NCI-H748 (cell line): Measurements from ENCODE around the gene NEO1.
"Not testable (repeated sequence)": the region's sequence is repeated elsewhere in the genome, so short reads cannot be mapped to it uniquely, and the experiment has no call there.

ENCODE experiments used
- DNase-seq: peaks from one replicate; lab custom pipeline; 2025; ENCODE audit not compliant: unreplicated experiment; lab: John Stamatoyannopoulos, UW

The NEO1 gene

GRCh38 chr15:73296609-73297353, 244.5 kb downstream of the NEO1 start:
- no peak for DNase-seq

DNA sequence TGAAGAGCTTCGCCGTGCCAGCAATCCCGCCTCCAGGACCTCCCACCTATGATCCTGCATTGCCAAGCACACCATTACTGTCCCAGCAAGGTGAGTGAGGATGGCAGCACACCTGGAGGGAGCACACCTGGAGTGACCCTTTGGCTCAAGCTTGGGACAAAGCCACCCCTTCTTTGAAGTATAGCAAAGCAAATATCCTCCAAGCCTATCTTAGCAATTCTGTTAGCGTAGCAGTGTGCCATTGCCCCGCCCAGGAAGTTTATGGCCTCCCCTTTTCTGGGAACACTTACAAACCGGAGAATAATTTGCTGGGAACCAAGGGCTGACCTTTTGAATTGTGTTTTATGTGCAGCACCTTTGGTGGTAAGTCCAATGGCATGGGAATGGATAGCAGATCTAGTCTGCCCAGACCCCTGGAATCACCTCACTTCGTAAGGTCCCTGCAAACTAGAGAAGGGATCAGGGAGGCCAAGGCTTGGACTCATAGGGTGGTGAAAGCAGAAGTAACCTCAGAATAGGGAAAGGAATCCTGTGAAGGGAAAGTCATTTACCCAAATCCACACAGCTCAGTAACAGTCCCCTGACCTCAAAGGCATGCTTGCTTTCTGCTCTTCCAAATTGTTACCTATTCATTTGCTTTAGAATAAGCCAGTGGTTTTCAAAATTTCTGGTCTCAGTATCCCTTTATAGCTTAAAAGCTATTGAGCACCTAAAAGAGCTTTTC, 246.4 kb downstream of the NEO1 start:
- DNase-seq, result no peak

DNA sequence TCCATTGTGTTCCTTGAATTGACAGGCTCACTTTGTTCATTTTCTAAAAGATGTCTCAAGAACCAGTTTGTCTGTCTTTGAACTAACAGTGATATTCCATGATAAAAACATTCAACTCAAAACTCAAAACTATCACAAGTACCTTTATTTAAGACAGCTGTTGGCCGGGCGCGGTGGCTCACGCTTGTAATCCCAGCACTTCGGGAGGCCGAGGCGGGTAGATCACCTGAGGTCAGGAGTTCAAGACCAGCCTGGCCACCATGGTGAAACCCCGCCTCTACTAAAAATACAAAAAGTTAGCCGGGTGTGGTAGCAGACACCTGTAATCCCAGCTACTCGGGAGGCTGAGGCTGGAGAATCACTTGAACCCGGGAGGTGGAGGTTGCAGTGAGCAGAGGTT, 248.0 kb downstream of the NEO1 start:
- not testable (repeated sequence) for DNase-seq

DNA sequence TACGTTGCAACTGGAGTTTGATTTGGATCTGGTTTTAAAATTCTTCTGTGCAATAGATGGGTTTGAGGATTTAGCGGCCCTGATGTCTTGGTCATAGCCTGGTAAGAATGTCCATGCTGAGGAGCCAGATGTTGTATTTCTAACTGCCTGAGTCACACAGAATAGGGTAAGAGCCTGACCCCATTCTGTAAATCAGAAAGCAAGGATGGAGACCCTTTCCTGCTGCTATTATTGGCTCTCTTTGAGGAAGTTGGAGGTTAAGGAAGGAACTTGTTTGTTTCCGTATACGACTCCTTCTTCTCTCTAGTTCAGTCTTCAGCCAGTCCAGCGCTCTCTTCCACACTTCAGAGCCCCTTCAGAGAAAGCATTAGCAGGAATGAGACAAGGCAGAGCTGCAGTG, 251.4 kb downstream of the NEO1 start:
- DNase-seq, result no peak

- DNase-seq, result peak; percentile 76
Observed at GRCh38 chr15:73305331-73306211, 253.3 kb downstream of the NEO1 start.

- no peak for DNase-seq
Observed at GRCh38 chr15:73308305-73308704, 256.0 kb downstream of the NEO1 start.

GRCh38 chr15:73313861-73314260, 261.6 kb downstream of the NEO1 start:
- no peak for DNase-seq

DNA sequence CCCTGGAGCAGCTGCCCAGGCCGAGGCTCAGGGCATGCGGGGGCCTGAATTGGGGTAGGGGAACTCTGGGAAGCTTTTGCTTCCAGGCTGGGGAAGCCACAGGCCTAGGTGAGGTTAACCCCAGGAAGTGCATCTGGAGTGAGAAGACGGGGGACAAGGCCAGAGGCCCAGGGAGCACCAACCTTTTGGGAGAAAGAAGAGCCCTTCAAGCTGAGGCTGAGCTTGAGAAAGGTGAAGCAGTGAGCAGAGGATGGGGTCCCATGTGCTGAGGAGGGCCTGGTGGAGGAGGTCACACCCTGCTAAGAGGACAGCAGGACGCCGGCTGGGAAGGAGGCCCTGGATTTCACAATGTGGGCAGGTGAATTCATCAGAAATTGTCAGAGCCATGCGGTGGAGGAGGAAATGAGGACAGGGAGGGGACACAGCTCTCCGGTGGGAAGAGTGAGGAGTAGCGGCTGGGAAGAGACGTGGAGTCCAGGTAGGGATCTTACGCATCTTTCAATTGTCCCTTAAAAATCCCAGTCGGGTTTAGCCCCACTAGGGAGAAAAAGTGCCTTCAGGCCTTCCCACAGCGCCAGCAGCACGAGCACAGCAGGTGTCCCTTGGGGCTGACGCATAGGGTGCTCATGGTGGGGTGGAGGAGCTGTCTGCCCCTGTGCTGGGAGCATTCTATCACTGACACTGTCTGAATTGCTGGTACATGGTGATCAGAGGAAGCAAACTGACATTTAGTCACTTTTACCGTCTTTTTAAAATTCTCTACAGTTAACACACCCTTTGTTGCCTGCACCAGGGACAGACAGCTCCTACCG, 265.6 kb downstream of the NEO1 start:
- DNase-seq, result no peak

- DNase-seq, result peak; percentile 72
Observed at GRCh38 chr15:73318463-73319351, 266.4 kb downstream of the NEO1 start.

DNA sequence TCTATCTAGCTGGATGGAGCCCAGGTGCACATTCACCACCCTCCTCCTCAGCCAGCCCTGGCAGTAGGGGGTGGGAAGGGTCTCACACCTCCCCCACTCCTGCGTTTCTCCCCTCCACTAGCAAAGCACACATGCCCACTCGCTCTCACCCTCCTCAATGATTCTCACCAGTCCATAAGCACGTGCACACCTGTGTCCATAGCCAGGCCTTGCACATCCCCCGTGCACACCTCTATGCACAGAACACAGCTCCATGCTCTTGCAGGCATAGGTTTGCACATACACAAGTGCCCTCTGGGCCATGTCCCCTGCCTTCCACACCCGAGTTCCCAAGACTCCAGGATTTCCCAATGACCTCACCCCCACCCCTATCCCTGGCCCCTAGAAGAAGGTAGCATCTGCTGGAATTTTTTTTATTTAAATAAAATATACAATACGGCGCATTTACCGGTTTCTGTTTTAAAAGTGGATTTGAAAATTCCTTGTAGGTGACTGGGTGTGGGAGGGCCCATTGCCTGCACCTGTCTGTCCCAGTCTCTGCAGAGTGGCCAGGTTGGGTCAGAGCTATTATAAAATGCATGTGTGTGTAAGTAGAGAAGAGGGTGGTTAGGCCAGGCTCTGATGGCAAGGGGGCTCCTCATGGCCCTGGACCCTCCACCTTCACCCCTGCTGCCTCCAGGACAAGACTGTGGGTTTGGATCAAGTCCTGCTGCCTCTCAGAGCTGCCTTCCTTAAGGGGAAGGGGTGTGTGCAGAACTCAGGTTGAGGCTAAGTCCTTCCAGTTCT, 267.4 kb downstream of the NEO1 start:
- DNase-seq, result no peak

GRCh38 chr15:73320619-73321180, 268.4 kb downstream of the NEO1 start:
- DNase-seq, result no peak

DNA sequence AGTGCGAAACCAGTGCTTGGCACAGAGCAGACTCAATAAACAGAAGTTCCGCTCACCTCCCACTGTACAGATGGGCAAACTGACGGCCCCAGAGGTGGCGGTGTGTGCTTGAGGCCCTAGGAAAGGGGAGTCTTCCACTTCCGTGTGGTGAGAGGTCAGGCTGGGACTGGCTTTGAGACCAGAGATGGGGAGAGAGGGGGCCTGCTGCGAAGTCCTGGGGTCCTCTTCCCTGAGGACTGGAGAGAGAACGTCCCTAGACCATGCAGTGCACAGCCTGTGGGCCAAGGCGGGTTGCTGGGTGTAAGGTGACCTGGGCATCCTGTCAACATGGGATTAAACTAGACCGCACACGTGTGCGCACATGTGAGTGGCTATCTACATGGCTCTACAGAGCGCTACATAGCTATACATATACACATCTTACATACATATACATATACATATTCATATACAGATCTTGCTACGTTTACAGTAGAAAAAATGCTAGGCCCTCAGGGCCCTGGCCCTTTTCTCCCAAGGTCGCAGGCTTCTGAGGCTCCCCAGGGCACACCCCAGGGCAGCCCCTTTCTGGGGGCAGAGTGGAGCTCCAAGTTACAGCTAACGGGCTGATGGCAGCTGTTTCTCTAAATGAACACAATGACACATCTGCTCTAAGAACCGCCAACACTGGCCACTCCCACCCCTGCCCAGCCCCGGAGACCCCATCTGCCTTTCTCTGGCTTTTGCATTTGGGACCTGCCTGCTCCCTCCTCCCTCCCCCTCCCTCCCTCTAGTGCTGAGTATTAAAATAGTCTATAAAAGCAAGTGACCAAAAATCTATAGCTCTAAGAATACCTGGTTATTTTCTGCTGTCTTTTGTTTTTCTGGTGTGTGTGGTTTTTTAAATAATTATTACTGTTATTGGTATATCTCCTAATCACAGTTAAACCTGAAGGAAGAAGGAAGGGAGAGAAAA, 269.5 kb downstream of the NEO1 start:
- DNase-seq, result peak; percentile 3

GRCh38 chr15:73322665-73323373, 270.6 kb downstream of the NEO1 start:
- no peak for DNase-seq

GRCh38 chr15:73323374-73323955, 271.2 kb downstream of the NEO1 start:
- DNase-seq, result no peak

GRCh38 chr15:73323956-73324355, 271.7 kb downstream of the NEO1 start:
- no peak for DNase-seq

- DNase-seq, result no peak
Observed at GRCh38 chr15:73324496-73325170, 272.4 kb downstream of the NEO1 start.
